ENCODE data around the gene NFYA. TPM values are rescaled to one million over a fixed set of nuclear protein-coding genes. Genes with fewer than 3 reads are reported as not detected.

NFYA gene
- total and polyA plus RNA-seq, 3 experiments from 2014 or later: 26.3 to 34.9 (median 34.5) TPM

GRCh38 chr6:41040940-41041536 lies 31.7 kb upstream of the NFYA start:
- Histone ChIP-seq H3K9me3 (ENCODE audit: low read length) (no peaks in the 10 kb centered on the region), H3K27me3 (ENCODE audit: insufficient read depth, low read length, poor library complexity, severe bottlenecking) (no peaks in the 10 kb centered on the region), H3K36me3 (ENCODE audit: insufficient read depth, low read length) (no peaks in the 10 kb centered on the region), H3K4me1 (ENCODE audit: insufficient read depth, low read length) (no peaks in the 10 kb centered on the region), H3K27ac (ENCODE audit: low read depth, low read length) (no peak overlapping the region), H3K4me3 (ENCODE audit: low read length) (no peak overlapping the region)
- H3K4me1 Mint-ChIP-seq: no peaks in the 10 kb centered on the region
- peaks cover 0 to 2% of the 10 kb centered on the region in 2 donors for H3K27me3 Mint-ChIP-seq
- POLR2A ChIA-PET: no interaction called here
- no peak for DNase-seq
- peaks cover 0 to 11% (median 5%) of the 10 kb centered on the region in 3 donors for H3K36me3 Mint-ChIP-seq
- no peaks in the 10 kb centered on the region for H3K9me3 Mint-ChIP-seq
- H3K27ac Mint-ChIP-seq: no peak overlapping the region
- CTCF ChIA-PET: interaction anchor here (3.0 kb wide), 1 partner anchor 13 kb away, joined by 44 read pairs; no protein-coding TSS in a partner anchor
- no peak overlapping the region for H3K4me3 Mint-ChIP-seq

- no peaks in the 10 kb centered on the region for H3K9me3 ChIP-seq (ENCODE audit: low read length)
- no peaks in the 10 kb centered on the region for H3K4me1 ChIP-seq (ENCODE audit: insufficient read depth, low read length)
- peak within 1 kb of the TSS in 2 of 8 donors; percentile 33 to 50 for H3K27ac Mint-ChIP-seq
- no peak within 1 kb of the TSS for H3K4me3 Mint-ChIP-seq
- no peaks in the 10 kb centered on the region for H3K27me3 Mint-ChIP-seq
- ChIA-PET CTCF (interaction anchor here (1.3 to 5.8 kb wide), 2 partner anchors 13 to 14 kb away, joined by 3 to 26 read pairs; no protein-coding TSS in a partner anchor), POLR2A (no interaction called here)
- H3K27me3 ChIP-seq (ENCODE audit: insufficient read depth, low read length, poor library complexity, severe bottlenecking): no peaks in the 10 kb centered on the region
- no peak for DNase-seq
- no peaks in the 10 kb centered on the region for H3K4me1 Mint-ChIP-seq
- no peaks in the 10 kb centered on the region for H3K36me3 ChIP-seq (ENCODE audit: insufficient read depth, low read length)
- H3K9me3 Mint-ChIP-seq: no peaks in the 10 kb centered on the region
- no peak within 1 kb of the TSS for H3K27ac ChIP-seq (ENCODE audit: low read depth, low read length)
- peaks cover 0 to 14% (median 5%) of the 10 kb centered on the region in 3 donors for H3K36me3 Mint-ChIP-seq
- H3K4me3 ChIP-seq (ENCODE audit: low read length): no peak within 1 kb of the TSS
Measured at GRCh38 chr6:41042226-41043055, 30.3 kb upstream of the NFYA start, which contains the start of gene TSPO2. Gene TSPO2, plus strand, starts transcription at chr6:41042467. Its CDS starts 519 bp downstream, at chr6:41042986.

GRCh38 chr6:41043151-41043550 lies 29.6 kb upstream of the NFYA start:
- Mint-ChIP-seq H3K36me3 (peaks cover 0 to 18% (median 5%) of the 10 kb centered on the region in 3 donors), H3K27me3 (no peaks in the 10 kb centered on the region), H3K27ac (peak overlapping the region in 1 of 8 donors; percentile 50), H3K4me3 (no peak overlapping the region), H3K9me3 (no peaks in the 10 kb centered on the region), H3K4me1 (no peaks in the 10 kb centered on the region)
- no peaks in the 10 kb centered on the region for H3K4me1 ChIP-seq (ENCODE audit: insufficient read depth, low read length)
- H3K27ac ChIP-seq (ENCODE audit: low read depth, low read length): no peak overlapping the region
- H3K36me3 ChIP-seq (ENCODE audit: insufficient read depth, low read length): no peaks in the 10 kb centered on the region
- H3K27me3 ChIP-seq (ENCODE audit: insufficient read depth, low read length, poor library complexity, severe bottlenecking): no peaks in the 10 kb centered on the region
- ChIA-PET CTCF (interaction anchor here (1.3 to 5.8 kb wide), 2 partner anchors 13 to 15 kb away, joined by 3 to 26 read pairs; no protein-coding TSS in a partner anchor), POLR2A (no interaction called here)
- no peak overlapping the region for H3K4me3 ChIP-seq (ENCODE audit: low read length)
- H3K9me3 ChIP-seq (ENCODE audit: low read length): no peaks in the 10 kb centered on the region
- DNase-seq: no peak

- H3K27me3 Mint-ChIP-seq: no peaks in the 10 kb centered on the region
- Histone ChIP-seq H3K27ac (ENCODE audit: low read depth, low read length) (no peak overlapping the region), H3K4me3 (ENCODE audit: low read length) (no peak overlapping the region), H3K4me1 (ENCODE audit: insufficient read depth, low read length) (no peaks in the 10 kb centered on the region), H3K27me3 (ENCODE audit: insufficient read depth, low read length, poor library complexity, severe bottlenecking) (no peaks in the 10 kb centered on the region), H3K36me3 (ENCODE audit: insufficient read depth, low read length) (no peaks in the 10 kb centered on the region), H3K9me3 (ENCODE audit: low read length) (no peaks in the 10 kb centered on the region)
- peaks cover 0 to 34% (median 9%) of the 10 kb centered on the region in 3 donors for H3K36me3 Mint-ChIP-seq
- DNase-seq: no peak
- no peaks in the 10 kb centered on the region for H3K9me3 Mint-ChIP-seq
- no peak overlapping the region for H3K4me3 Mint-ChIP-seq
- no peak overlapping the region for H3K27ac Mint-ChIP-seq
- ChIA-PET POLR2A (no interaction called here), CTCF (interaction anchor here (5.8 kb wide), 1 partner anchor 18 kb away, joined by 26 read pairs; no protein-coding TSS in a partner anchor)
- no peaks in the 10 kb centered on the region for H3K4me1 Mint-ChIP-seq
Measured at GRCh38 chr6:41045664-41046063, 27.1 kb upstream of the NFYA start.

GRCh38 chr6:41046084-41046483 lies 26.7 kb upstream of the NFYA start:
- DNase-seq: no peak
- H3K4me3 ChIP-seq (ENCODE audit: low read length): no peak overlapping the region
- no peaks in the 10 kb centered on the region for H3K9me3 ChIP-seq (ENCODE audit: low read length)
- H3K4me1 Mint-ChIP-seq: no peaks in the 10 kb centered on the region
- peaks cover 0 to 34% (median 9%) of the 10 kb centered on the region in 3 donors for H3K36me3 Mint-ChIP-seq
- H3K4me3 Mint-ChIP-seq: no peak overlapping the region
- no peaks in the 10 kb centered on the region for H3K9me3 Mint-ChIP-seq
- no peaks in the 10 kb centered on the region for H3K4me1 ChIP-seq (ENCODE audit: insufficient read depth, low read length)
- H3K27ac Mint-ChIP-seq: peak overlapping the region in 3 of 8 donors; percentile 6 to 72 (median 22)
- no peaks in the 10 kb centered on the region for H3K27me3 Mint-ChIP-seq
- H3K36me3 ChIP-seq (ENCODE audit: insufficient read depth, low read length): no peaks in the 10 kb centered on the region
- ChIA-PET POLR2A (no interaction called here), CTCF (interaction anchor here (5.8 kb wide), 1 partner anchor 18 kb away, joined by 26 read pairs; no protein-coding TSS in a partner anchor)
- no peak overlapping the region for H3K27ac ChIP-seq (ENCODE audit: low read depth, low read length)
- no peaks in the 10 kb centered on the region for H3K27me3 ChIP-seq (ENCODE audit: insufficient read depth, low read length, poor library complexity, severe bottlenecking)

GRCh38 chr6:41047306-41047705 lies 25.5 kb upstream of the NFYA start:
- H3K9me3 Mint-ChIP-seq: no peaks in the 10 kb centered on the region
- ChIA-PET POLR2A (no interaction called here), CTCF (interaction anchor here (5.8 kb wide), 1 partner anchor 19 kb away, joined by 26 read pairs; no protein-coding TSS in a partner anchor)
- H3K27ac Mint-ChIP-seq: no peak overlapping the region
- Histone ChIP-seq H3K9me3 (ENCODE audit: low read length) (no peaks in the 10 kb centered on the region), H3K4me1 (ENCODE audit: insufficient read depth, low read length) (peaks cover 11% of the 10 kb centered on the region), H3K36me3 (ENCODE audit: insufficient read depth, low read length) (no peaks in the 10 kb centered on the region), H3K27ac (ENCODE audit: low read depth, low read length) (no peak overlapping the region), H3K4me3 (ENCODE audit: low read length) (no peak overlapping the region), H3K27me3 (ENCODE audit: insufficient read depth, low read length, poor library complexity, severe bottlenecking) (no peaks in the 10 kb centered on the region)
- H3K36me3 Mint-ChIP-seq: peaks cover 0 to 31% (median 4%) of the 10 kb centered on the region in 3 donors
- no peak for DNase-seq
- no peaks in the 10 kb centered on the region for H3K27me3 Mint-ChIP-seq
- H3K4me1 Mint-ChIP-seq: peaks cover 8 to 12% (median 8%) of the 10 kb centered on the region in 3 donors
- H3K4me3 Mint-ChIP-seq: no peak overlapping the region

GRCh38 chr6:41047745-41048732 lies 24.7 kb upstream of the NFYA start:
- peaks cover 14 to 17% (median 14%) of the 10 kb centered on the region in 3 donors for H3K4me1 Mint-ChIP-seq
- H3K27me3 Mint-ChIP-seq: no peaks in the 10 kb centered on the region
- Histone ChIP-seq H3K27ac (ENCODE audit: low read depth, low read length) (no peak overlapping the region), H3K4me1 (ENCODE audit: insufficient read depth, low read length) (peaks cover 18% of the 10 kb centered on the region), H3K4me3 (ENCODE audit: low read length) (no peak overlapping the region), H3K36me3 (ENCODE audit: insufficient read depth, low read length) (no peaks in the 10 kb centered on the region), H3K27me3 (ENCODE audit: insufficient read depth, low read length, poor library complexity, severe bottlenecking) (no peaks in the 10 kb centered on the region), H3K9me3 (ENCODE audit: low read length) (no peaks in the 10 kb centered on the region)
- no peak overlapping the region for H3K4me3 Mint-ChIP-seq
- CTCF ChIA-PET: interaction anchor here (1.2 to 2.8 kb wide), 3 partner anchors 12 to 21 kb away, joined by 4 to 11 read pairs (median 5); no protein-coding TSS in a partner anchor
- peak overlapping the region in 3 of 8 donors; percentile 10 to 60 (median 51) for H3K27ac Mint-ChIP-seq
- peaks cover 0 to 30% (median 4%) of the 10 kb centered on the region in 3 donors for H3K36me3 Mint-ChIP-seq
- no peaks in the 10 kb centered on the region for H3K9me3 Mint-ChIP-seq
- POLR2A ChIA-PET: no interaction called here
- no peak for DNase-seq

Data from CD8-positive, alpha-beta memory T cell (primary cell).